ENCODE results near the gene GCG.

GRCh38 chr2:162126111-162126519 is 25.9 kb downstream of the GCG start:
- no peak for TF ChIP-seq CTCF (IDR thresholded peaks at IDR 0.05 in 2 of 3, conservative IDR thresholded peaks at IDR 0.05 in 1 of 3; ENCODE audit: borderline replicate concordance in 1 of 3, insufficient read depth in 1 of 3, low read depth in 2 of 3, low read length in 2 of 3)
- TF ChIP-seq CEBPB (IDR thresholded peaks at IDR 0.05; ENCODE audit: low read depth), result no peak
- TF ChIP-seq POLR2A (IDR thresholded peaks at IDR 0.05; ENCODE audit: borderline replicate concordance, extremely low read depth, insufficient read depth, insufficient read length), result no peak
- no peak for TF ChIP-seq CBX3 (IDR thresholded peaks at IDR 0.05; ENCODE audit: low read depth)
- no peak for TF ChIP-seq POLR2AphosphoS5 (IDR thresholded peaks at IDR 0.05; ENCODE audit: low read depth, low read length)
- TF ChIP-seq SP1 (IDR thresholded peaks at IDR 0.05; ENCODE audit: low read depth), result no peak
- TF ChIP-seq REST (IDR thresholded peaks at IDR 0.05; ENCODE audit: low read depth), result no peak
- no peak for TF ChIP-seq ZBTB33 (IDR thresholded peaks at IDR 0.05; ENCODE audit: extremely low read depth, insufficient replicate concordance, low read length)
- no peak for TF ChIP-seq YY1 (IDR thresholded peaks at IDR 0.05; ENCODE audit: extremely low read depth, insufficient replicate concordance, low read depth, low read length)
- no peak for TF ChIP-seq MAX (IDR thresholded peaks at IDR 0.05)
- no peak for TF ChIP-seq EZH2 (IDR thresholded peaks at IDR 0.05)
- no peak for TF ChIP-seq RAD21 (IDR thresholded peaks at IDR 0.05; ENCODE audit: low read depth)
- TF ChIP-seq JUND (IDR thresholded peaks at IDR 0.05), result no peak
- no peak for TF ChIP-seq ATF3 (IDR thresholded peaks at IDR 0.05)

Data from HCT116 (cell line).